Amygdala (tissue), 56 donors: ENCODE results near the gene TMPRSS2.

Source experiments
- DNase-seq, 56 donors: peaks; one replicate each; lab custom pipeline; 2025; lab: John Stamatoyannopoulos, UW

The TMPRSS2 gene

DNA sequence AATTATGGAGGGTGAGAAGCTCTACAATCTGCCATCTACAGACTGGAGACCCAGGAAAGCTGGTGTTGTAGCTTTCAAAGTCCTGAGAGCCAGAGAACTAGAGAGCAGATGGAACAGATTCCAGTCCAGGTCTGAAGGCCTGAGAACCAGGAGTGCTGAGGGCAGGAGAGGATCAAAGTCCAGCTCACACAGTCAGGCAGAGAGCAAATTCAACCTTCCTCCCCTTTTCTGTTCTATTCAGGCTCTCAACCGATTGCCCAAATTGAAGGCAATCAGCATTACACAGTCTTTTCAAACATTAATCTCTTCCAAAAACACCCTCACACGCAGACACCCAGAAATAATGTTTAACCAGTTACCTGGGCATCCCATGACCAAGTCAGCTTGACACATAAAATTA is 2.5 kb upstream of the TMPRSS2 start:
- no peak for DNase-seq

DNA sequence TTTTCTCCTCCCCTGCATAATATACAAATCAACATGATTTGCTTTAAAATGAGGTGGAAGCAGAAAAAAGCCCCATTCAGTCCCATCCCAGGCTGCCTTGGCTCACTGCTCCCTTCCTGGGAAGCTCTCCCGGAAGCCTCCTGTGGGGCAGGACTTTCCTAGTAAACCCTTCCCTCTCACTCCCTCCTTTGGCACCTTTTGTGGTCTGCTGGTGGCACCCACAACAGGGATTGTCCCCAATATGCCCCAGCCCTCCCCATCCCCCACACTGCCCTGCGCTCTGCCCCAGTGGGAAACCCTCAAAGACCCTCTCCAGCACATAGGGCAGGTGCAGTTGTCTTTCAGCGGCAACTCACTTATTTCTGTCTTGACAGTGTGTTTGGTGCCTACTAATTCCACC is 1.8 kb upstream of the TMPRSS2 start:
- DNase-seq: no peak

DNA sequence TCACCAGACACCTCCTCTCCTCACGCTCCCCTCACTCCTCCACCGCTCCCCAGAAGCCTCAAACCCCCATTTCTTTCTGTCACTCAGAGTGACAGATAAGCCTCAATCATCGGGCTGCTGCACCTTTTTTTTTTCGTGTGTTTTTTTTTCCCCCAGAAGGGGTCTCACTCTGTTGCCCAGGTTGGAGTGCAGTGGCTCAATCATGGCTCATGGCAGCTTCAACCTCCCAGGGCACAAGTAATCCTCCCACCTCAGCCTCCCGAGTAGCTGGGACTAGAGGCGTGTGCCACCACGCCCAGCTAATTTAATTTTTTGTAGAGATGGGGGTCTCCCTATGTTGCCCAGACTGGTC is 1.2 kb upstream of the TMPRSS2 start:
- DNase-seq: no peak

DNA sequence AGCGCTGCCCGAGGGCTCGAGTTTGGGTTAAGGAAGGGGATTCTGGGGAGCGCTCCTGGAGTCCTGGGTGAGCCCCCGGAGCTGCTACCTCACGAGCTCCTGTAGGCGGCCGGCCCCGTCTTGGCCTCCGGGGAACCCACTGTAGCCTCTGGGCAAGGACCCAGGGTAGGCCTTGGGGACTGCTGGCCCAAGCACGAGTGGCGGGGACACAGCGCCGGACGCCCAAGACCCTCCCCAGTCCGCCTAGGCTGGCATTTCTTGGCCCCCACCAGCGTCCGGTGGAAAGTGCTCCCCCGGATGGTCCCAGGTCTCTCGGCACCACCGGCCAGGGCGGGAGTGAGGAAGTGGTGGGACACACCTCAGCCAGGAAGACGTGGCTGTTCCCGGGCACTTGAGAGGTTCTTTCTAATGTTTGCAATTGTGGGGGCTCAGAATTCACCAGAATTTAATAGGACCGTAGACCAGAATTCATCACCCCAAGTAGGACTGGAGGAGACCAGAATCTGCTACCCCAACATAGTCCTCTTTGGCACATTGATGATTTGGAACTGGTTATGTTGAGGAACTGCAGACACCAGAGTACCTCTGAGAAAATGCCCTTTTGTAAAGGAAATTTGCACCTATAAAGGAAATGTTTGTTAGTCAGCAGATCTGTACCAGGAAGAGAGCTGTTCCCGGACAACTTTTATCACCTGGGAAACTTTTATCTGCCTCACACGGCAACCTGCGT is 622 bp upstream of the TMPRSS2 start:
- no peak for DNase-seq

DNA sequence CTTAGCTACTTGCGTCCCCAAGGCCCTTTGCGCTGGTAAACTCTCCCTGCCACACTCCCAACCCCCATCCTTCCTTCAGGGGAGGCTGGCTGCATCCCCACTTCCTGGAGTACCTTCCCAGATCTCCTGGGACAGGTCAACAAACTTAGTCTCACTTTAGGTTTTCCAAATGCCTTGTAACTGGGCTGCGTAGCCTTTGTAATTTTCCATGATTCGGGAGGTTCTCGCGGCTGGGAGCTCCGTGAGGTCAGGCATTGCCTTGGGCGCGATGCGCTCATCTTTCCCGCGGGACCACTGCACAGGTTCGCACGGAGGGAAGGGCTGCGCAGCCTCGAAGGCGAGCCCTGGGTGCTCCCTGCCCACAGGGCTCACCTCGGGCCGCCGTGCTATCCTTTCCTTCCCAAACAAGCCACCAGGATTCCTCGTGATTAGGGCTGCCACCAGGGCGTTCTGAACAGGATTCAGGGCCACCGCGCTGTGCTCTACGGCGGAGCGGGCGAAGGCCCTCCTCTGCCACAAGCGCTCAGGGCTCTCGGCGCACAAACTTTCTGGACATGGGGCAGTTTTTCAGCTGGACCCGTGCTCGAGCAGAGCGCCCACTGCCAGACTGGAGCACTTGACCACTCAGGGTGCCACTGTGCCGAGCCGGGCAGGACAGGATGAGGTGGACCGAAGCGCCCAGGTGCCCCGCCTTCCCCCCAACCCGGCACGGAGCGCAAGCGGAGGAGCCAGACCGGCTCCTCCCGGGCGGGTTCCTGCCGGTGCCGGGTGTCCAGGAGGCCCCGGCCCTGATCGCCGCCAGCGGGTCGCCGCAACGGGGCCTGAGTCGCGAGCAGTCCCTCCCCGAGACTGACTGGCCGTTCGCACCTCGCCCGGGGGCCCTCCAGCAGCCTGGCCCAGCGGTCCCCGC is 1.1 kb downstream of the TMPRSS2 start:
- no peak for DNase-seq

DNA sequence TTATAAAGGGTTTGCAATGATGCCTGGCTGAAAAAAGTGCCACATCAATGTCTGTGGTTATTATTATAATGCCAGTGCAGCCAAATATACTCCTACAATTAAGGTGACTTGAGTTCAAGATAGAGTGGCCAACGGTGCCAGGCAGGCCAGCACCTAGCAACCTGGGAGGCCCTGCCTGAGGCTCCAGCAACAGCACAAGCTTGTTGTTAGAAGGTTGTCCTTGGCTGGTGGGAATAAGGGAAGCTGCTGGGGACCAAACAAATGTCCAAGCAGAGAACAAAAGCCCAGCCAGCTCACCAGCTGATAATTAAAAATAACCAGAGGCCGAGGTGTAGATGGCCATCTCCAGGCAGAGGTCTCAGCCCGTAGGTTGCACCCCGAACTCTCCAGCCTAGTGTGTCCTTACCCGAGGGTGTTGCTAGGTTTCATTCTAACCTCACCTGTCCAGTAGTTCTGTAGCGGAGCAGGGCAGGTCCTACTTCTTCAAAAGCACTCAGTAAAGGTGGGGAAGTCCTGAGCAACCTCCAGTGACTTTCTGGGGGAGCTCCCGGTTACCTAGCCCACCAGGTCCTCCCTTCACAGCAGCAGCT is 1.9 kb downstream of the TMPRSS2 start:
- no peak for DNase-seq

DNA sequence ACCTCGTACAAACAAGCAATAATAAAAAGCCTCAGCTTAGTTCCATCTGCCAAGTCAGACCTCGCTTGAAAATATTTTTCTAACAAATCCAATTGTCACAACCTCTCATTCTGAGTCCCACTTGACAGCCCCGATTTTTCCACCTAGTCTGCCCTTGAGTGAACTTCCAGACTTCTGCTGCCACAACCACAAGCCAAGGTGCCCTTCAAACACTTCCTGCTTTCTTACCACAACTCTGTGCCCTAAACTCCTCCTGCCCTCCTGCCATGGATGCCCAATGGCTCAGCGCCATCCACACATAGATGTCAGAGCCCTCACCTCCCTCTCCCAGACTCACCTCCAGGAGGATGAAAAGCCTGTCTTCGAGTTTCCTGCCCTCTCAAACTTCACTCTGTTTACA is 3.9 kb downstream of the TMPRSS2 start:
- DNase-seq: no peak

DNA sequence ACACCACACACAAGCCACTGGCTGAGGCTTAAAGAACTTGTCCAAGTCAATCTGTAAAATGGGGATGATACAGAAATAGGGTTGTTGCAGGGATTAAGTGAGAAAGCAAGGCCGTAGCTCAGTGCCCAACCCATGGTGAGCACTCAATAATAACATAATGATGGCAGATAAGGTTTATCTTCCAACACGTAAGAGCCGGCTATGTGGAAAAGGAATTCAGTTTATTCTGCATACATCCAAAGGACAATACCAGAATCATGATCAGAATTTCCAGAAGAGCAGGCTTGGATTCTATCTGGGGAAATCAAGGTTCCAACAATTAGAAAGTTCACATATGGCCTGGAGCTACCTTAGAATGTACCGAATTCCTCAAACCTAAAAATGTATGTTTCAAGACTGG is 4.6 kb downstream of the TMPRSS2 start:
- no peak for DNase-seq

DNA sequence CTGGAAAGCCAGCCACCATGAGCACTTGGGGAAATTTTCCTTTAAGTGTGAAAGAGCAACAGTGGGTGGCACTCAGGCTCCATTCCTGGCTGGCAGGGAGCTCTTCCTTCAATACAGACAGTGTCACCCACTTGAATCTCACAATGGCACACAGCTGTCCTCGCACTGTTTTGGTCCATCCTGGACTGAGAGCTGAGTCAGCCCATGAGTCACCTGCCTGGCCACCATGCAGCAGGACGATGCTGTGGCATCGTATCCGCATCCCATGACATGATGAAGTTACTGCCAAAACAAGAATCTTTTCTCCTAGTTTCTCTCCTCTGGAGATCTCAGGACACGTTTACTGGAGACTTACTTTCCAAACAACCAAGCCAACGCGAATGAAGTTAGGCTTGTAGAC is 6.0 kb downstream of the TMPRSS2 start:
- DNase-seq: no peak

DNA sequence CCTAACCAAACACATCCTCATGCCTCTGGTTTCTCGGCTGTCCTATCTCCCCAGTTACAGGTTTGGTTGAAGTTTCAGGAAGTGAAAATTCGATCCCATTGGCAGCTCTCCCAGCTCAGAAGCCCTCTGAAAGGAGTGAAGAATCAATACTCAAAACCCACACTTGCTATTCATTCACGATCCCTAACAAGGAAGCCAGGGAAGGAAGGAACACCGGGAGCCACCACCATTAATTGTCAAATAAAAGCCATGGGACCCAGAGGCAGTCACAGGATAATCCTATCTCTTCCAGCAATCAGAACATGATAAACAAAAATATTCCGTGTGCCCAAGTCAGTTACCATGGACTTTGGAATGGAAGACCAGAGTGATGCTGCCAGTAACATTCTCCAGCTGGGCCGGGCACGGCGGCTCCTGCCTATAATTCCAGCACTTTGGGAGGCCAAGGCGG is 7.0 kb downstream of the TMPRSS2 start:
- no peak for DNase-seq

DNA sequence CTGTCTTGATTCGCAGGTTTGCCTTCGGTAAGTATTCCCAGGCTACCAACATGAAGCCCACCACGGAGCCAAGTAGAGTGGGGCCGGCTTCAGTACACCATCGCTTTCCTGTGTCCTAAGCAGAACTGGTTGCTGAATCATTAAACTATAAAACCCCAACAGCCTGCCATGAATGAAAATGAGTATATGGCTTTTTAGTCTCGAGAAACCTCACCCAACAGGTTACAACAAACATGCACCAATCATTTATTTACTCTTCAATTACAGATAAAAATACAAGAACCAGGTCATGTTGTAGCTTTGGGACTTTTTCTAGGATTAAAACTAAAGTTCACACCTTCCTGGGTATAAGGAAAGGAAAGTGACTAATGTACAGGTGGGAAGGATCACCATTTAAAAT is 7.6 kb downstream of the TMPRSS2 start:
- no peak for DNase-seq

DNA sequence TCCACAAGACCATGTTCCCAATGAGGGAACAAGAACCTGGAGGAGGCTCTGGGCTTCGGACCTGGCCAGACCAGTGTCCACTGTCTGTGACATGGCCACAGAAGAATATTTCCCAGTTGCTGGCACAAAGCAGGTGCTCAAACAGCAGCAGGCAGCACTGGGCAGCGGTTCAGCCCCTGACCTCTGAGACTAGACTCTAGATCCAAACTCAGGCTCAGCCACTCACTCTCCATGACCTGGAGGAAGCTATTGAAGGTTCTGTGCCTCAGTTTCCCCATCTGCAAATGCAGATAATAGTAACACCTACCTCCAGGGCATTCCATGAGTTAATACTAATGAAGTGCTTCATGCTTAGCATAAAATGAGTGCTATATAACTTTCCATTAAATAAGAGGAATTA is 8.0 kb downstream of the TMPRSS2 start:
- DNase-seq: no peak

DNA sequence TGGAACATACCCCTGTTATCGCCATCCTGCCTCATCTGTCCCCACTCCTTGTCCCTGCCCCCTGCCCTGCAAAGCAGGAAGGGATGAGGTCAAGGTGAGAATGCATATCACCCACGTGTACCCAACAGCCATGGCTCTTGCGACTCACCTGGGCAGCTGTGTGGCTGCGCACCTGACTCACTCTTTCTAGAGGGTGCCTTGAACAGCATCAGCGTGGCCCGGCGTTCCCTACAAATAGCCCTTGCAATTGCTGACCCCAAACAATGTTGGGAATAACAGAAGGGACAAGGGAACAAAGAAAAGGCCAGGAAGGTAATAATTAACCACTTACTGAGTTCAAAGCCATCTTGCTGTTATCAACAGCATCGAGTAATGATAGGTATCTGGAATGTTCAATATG is 10.2 kb downstream of the TMPRSS2 start:
- no peak for DNase-seq

DNA sequence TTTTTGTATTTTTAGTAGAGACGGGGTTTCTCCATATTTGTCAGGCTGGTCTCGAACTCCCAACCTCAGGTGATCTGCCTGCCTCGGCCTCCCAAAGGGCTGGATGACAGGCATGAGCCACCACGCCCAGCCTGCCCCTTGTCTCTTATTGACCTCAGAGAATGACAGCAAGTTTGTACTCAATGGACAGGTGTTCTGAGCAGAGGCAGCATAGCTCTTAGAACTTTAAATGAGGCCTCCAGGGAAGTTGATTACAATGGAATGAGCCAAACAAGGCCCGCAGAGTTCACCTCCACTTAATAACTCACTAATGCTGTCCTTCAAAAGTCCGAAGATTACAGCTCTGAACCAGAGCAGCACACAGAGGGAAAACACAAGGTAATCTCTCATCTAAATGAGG is 10.9 kb downstream of the TMPRSS2 start:
- DNase-seq: no peak

DNA sequence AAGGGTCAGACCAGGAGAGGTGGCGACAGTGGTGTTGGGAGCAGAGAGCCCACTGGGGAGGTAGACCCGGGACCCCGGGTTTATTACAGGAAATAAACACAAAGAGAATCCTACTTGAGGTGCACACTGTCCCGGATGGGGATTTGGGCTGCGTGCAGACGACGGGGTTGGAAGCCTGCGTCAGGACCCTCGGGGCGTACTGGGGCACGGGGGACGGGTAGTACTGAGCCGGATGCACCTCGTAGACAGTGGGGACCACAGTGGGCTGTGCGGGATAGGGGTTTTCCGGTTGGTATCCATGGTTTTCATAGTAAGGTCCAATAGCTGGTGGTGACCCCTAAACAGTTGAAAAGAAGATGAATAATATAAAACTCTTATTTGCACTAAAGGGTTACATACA is 13.7 kb downstream of the TMPRSS2 start:
- DNase-seq: no peak

DNA sequence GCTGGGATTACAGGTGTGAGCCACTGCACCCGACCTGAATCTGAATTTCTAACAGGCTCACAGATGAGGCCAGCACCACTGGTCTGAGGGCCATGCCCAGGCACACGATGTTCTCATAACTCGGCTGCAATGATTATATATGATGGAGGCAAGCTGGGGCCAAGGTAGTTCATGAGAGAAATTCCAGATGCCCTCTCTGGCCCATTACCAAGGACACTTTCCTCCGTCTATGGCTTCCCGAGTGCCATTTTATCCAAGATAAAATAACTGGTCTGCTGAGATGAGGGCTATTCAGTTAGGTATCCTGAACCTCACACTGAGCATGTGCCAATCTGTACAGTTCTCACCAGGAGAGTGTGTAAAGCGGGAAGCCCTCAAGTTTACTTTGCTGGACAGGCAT is 16.5 kb downstream of the TMPRSS2 start:
- DNase-seq: no peak

DNA sequence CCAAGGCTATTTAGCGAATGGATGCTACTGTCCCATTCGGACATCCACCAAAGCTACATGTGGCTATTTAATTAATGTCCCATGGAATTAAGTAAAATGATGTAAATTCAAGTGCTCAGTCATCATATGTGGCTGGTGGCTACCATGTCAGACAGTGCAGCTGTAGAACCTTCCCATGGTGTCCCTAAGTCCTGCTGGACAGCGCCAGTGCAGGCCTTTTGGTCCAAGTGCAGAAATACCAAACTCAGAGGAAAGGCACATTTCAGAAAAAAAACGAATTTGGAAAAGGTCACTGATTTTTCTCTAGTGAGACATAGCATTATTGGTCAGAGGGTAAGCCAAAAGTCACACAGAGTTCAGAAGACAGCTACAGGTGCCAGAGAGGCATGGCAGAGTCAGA is 17.6 kb downstream of the TMPRSS2 start:
- DNase-seq: no peak

DNA sequence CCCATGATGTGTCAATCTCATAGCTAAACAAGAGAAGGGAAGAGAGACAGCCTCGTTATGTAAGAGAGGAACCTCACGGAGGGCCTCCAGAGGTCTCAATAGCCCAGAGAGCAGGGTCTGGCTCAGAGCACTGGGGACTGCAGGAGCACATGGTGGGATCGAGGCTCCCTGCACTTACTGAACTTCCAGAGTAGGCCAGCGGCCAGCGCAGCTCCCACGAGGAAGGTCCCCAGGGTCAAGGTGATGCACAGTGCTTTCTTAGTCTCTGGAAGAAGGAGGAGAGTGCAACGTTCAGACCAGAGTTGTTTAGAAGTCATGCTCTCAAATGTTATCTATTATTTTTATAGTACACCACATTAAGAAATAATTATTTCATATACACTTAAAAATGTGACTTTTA is 18.6 kb downstream of the TMPRSS2 start:
- no peak for DNase-seq

DNA sequence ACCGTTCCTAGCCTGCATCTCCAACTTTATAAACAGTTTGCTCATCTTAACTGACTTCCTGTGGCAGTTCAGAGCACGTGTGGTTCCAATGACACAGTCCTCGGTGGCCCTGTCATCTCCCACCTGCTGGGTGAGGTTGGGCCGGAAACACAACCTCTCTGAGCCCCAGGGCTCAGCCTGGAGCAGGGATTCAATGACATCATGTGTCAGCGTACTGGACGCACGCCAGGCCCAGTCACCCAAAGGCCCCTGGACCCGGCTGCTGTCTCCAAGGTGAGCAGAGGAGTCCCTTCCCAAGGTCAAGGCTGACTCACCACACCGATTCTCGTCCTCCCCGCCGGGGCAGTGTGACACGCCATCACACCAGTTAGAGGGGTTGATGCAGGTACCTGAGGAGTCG is 19.9 kb downstream of the TMPRSS2 start:
- no peak for DNase-seq

DNA sequence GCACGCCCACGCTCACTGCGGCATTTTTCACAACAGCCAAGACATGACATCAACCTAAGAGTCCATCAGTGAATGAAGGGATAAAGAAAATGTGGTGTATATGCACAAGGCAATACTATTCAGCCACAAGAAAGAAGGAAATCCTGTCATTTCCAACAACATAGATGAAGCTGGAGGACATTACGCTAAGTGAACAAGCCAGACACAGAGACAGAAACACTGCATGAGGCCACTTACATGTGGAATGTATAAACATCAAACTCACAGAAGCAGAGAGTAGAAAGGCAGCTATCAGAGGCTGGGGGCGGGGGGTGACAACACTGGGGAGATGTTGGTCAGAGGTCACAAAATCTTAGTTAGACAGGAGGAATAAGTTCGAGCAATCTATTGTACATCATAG is 20.9 kb downstream of the TMPRSS2 start:
- DNase-seq: no peak

DNA sequence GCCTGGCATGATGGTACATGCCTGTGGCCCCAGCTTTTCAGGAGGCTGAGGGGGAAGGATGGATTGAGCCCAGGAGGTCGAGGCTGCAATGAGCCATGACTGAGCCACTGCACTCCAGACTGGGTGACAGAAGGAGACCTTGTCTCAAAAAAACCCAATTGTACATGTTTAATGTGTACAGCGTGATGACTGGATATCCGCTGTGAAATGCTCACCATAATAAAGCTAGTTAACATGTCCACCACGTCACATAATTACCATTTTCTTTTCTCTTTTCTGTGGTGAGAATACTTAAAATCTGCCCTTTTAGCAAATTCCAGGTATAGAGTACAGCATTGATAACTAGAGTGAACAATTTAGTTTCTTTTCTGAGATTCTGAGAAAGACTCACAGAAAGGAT is 24.0 kb downstream of the TMPRSS2 start:
- no peak for DNase-seq

DNA sequence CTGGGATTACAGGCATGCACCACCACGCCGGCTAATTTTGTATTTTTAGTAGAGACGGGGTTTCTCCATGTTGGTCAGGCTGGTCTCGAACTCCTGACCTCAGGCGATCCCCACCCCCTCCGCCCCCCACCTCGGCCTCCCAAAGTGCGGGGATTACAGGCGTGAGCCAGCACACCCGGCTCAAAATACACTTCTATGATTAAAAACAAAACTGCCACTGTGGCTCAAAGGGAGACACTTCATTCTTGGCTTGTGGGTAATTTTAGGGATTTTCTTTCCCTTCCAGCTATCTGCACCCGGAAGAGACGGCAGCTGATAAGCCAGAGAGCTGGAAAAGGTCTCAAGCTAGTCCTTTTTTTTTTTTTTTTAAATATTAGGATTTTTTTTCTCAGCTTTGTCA is 24.5 kb downstream of the TMPRSS2 start:
- no peak for DNase-seq
